ENCODE data around the gene TRMT44.

- no peak for TF ChIP-seq CTCF (conservative IDR thresholded peaks at IDR 0.05)
- no peak for TF ChIP-seq EZH2 (IDR thresholded peaks at IDR 0.05; ENCODE audit: low read depth)
Observed at GRCh38 chr4:8457646-8458252, 17.2 kb downstream of the TRMT44 start.

All from PC-9 (cell line).